Esophagus muscularis mucosa (tissue), 4 donors: ENCODE measurements around the gene SLC16A12.

Source experiments
- EP300 ChIP-seq: sonication (generic); formaldehyde crosslinking; IDR thresholded peaks from one replicate; pipeline ENCODE4 v1.6.1; 2017; ENCODE audit warnings: antibody characterized with exemption
- POLR2A ChIP-seq: fragments of 450-650 bp; IDR thresholded peaks from one replicate; pipeline ENCODE4 v1.6.1; 2017; ENCODE audit warnings: antibody characterized with exemption, moderate library complexity, mild to moderate bottlenecking, low read depth
- POLR2AphosphoS5 ChIP-seq, 2 donors: sonication (generic); formaldehyde crosslinking; IDR thresholded peaks; one replicate each; pipeline ENCODE4 v1.6.1; 2017; ENCODE audit warnings: antibody characterized with exemption in 2 of 2
- TF ChIP-seq, protein P1 (sequence below), 3 experiments: fragments of 200-600 bp in 2 of 3; fragments of 450-650 bp in 1 of 3; sonication (generic) in 2 of 3; IDR thresholded peaks; one replicate each; pipeline ENCODE4 v1.5.1; 2017 to 2019; ENCODE audit warnings: antibody characterized with exemption in 3 of 3, mild to moderate bottlenecking in 2 of 3, moderate library complexity in 1 of 3

GRCh38 chr10:89474452-89474851, 60.9 kb downstream of the SLC16A12 start:
- TF ChIP-seq, protein P1, sequence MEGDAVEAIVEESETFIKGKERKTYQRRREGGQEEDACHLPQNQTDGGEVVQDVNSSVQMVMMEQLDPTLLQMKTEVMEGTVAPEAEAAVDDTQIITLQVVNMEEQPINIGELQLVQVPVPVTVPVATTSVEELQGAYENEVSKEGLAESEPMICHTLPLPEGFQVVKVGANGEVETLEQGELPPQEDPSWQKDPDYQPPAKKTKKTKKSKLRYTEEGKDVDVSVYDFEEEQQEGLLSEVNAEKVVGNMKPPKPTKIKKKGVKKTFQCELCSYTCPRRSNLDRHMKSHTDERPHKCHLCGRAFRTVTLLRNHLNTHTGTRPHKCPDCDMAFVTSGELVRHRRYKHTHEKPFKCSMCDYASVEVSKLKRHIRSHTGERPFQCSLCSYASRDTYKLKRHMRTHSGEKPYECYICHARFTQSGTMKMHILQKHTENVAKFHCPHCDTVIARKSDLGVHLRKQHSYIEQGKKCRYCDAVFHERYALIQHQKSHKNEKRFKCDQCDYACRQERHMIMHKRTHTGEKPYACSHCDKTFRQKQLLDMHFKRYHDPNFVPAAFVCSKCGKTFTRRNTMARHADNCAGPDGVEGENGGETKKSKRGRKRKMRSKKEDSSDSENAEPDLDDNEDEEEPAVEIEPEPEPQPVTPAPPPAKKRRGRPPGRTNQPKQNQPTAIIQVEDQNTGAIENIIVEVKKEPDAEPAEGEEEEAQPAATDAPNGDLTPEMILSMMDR (IDR thresholded peaks at IDR 0.05) = no peak
- TF ChIP-seq POLR2A (no peak), POLR2AphosphoS5 (IDR thresholded peaks at IDR 0.05) (no peak), EP300 (no peak)
